ENCODE measurements around the gene PHF2. TPM values are rescaled to one million over a fixed set of nuclear protein-coding genes. Genes with fewer than 3 reads are reported as not detected.

Gene PHF2
- total and polyA plus RNA-seq, 2 of the 4 experiments (the other 2 are of a cell fraction) = 5.9 to 9.5 TPM

DNA sequence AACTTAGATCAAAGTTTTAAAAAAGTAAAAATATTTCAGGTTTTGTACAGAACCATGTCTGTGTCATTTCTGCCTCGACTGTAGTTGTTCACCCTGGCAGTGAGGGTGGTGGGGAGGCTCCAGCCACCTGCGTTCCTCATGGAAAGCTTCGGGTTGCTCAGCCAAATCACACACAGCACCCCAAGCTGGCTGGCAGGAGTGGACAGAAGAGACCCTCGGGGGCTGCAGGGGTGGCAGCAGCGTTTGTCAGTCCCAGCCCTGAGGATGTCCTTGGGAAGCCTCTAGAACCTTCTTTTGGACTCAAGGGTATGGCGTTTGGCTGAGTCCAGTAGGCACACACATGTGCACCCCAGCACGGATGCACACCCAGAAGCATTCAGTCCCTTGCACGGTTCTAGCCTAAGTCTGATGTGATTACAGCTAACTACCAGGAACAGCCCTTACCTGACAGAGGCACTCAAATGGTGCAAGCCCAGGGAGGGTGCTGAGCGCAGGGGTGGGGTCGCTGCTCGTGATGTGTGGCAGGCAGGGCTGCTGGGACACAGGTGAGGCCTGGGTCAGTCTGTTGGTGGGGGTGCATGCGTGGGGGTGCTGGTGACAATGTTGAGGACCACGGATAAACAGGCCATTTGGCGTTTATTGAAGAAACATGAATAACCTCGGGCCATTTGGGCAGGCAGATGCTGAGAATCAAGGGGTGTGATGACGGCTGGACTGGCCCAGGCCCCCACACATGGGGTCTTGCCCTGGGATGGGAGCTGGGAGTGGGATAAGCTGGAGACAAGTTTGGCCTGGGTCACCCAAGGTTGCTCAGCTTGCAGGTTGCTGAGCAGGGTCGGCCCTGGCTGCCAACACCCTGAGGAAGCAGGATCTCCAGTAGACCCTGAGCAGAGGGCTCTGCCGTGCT lies 103.4 kb downstream of the PHF2 start:
- H2BK120ac ChIP-seq (ENCODE audit: low read depth, low read length) = no peak overlapping the region
- H3K4me2 ChIP-seq (ENCODE audit: low read depth, low read length) = no peak overlapping the region
- H3K27ac ChIP-seq (ENCODE audit: insufficient read depth, low read length) = no peak overlapping the region
- no peak overlapping the region for H3K18ac ChIP-seq (ENCODE audit: low read depth, low read length)
- DNase-seq (no peak), ATAC-seq (ENCODE audit: low read depth) (no peak)
- no peak overlapping the region for H3K23ac ChIP-seq (ENCODE audit: low read depth, low read length)
- H3K79me1 ChIP-seq (ENCODE audit: low read depth in 1 of 2, low read length in 2 of 2) = no peaks in the 10 kb centered on the region
- peaks cover 18% of the 10 kb centered on the region; the same call in 1 of the 2 replicates for H3K36me3 ChIP-seq (ENCODE audit: control insufficient read depth, insufficient read depth, low read length)
- H3K9ac ChIP-seq (ENCODE audit: low read depth, low read length) = no peak overlapping the region
- no peak overlapping the region for H4K91ac ChIP-seq (ENCODE audit: insufficient read depth, low read depth, low read length)
- no peak overlapping the region for H2BK5ac ChIP-seq (ENCODE audit: low read depth, low read length, poor library complexity, severe bottlenecking)
- H4K20me1 ChIP-seq (ENCODE audit: insufficient read depth, low read length) = no peaks in the 10 kb centered on the region
- H4K5ac ChIP-seq (ENCODE audit: low read depth, low read length) = no peak overlapping the region
- no peak overlapping the region for H3K4me3 ChIP-seq (ENCODE audit: insufficient read depth, low read depth, low read length)
- dilution Hi-C loops (cut with HindIII; ENCODE audit: low sequenced_read_pairs, unreplicated experiment) = no loop called here
- TF ChIP-seq RAD21 (IDR thresholded peaks at IDR 0.05; ENCODE audit: low read length) (no peak), POLR2A (IDR thresholded peaks at IDR 0.05; ENCODE audit: low read depth, low read length) (no peak), SMC3 (IDR thresholded peaks at IDR 0.05; ENCODE audit: low read depth, low read length) (no peak), MXI1 (IDR thresholded peaks at IDR 0.05; ENCODE audit: borderline replicate concordance, low read depth, low read length) (no peak)
- TF ChIP-seq, protein P1, sequence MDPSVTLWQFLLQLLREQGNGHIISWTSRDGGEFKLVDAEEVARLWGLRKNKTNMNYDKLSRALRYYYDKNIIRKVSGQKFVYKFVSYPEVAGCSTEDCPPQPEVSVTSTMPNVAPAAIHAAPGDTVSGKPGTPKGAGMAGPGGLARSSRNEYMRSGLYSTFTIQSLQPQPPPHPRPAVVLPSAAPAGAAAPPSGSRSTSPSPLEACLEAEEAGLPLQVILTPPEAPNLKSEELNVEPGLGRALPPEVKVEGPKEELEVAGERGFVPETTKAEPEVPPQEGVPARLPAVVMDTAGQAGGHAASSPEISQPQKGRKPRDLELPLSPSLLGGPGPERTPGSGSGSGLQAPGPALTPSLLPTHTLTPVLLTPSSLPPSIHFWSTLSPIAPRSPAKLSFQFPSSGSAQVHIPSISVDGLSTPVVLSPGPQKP (IDR thresholded peaks at IDR 0.05; ENCODE audit: borderline replicate concordance, low read depth, low read length) = no peak
- no peak overlapping the region for H2AFZ ChIP-seq (replicated peaks; ENCODE audit: low read length, poor library complexity)
- intact Hi-C loops (cut with micrococcal nuclease) = no loop called here
- POLR2A ChIA-PET (ENCODE audit: unreplicated experiment) = no interaction called here
- H3K9me1 ChIP-seq (ENCODE audit: insufficient read depth, low read length) = no peaks in the 10 kb centered on the region
- CTCF ChIA-PET = interaction anchor here (1.4 kb wide), 1 partner anchor 8 kb away, joined by 3 read pairs; no protein-coding TSS in a partner anchor
- no peak overlapping the region for H3K4ac ChIP-seq (ENCODE audit: low read depth, low read length)
- no peak overlapping the region for H4K8ac ChIP-seq (ENCODE audit: low read depth in 2 of 2, low read length in 2 of 2)
- H3K4me1 ChIP-seq (ENCODE audit: control insufficient read depth, insufficient read depth, low read length) = no peaks in the 10 kb centered on the region
- H2AK5ac ChIP-seq (ENCODE audit: low read depth, low read length) = no peak overlapping the region
- H3K27me3 ChIP-seq (ENCODE audit: control insufficient read depth, insufficient read depth, low read length) = no peaks in the 10 kb centered on the region; the same call in 1 of the 2 replicates
- WGBS, 2 experiments (ENCODE audit: extremely low coverage in 2 of 2, insufficient read length in 1 of 2) = 85% methylated on average over 9 of the region's 18 CpGs; no CpG with 5 or more reads in 1 of the 2 experiments
- no peak overlapping the region for H3K56ac ChIP-seq (ENCODE audit: extremely low read depth, insufficient read depth, low read length)
- no peak overlapping the region for H2AK9ac ChIP-seq (replicated peaks; ENCODE audit: low read depth, low read length, poor library complexity)
- in situ Hi-C loops (cut with MboI; ENCODE audit: low sequenced_read_pairs) = loop anchor here (25.0 kb wide), 1 partner anchor 508 kb away; no protein-coding TSS in a partner anchor
- H3K9me3 ChIP-seq (ENCODE audit: control insufficient read depth, insufficient read depth, low read length) = no peaks in the 10 kb centered on the region
- H2BK20ac ChIP-seq (ENCODE audit: low read depth, low read length) = no peak overlapping the region
- no peak overlapping the region for H3K14ac ChIP-seq (replicated peaks; ENCODE audit: low read depth, low read length)
- no peak overlapping the region for H2BK15ac ChIP-seq (ENCODE audit: low read depth, low read length)
- no TSS peak for BruUV-seq (replicated peaks)
